H1 (cell line): Measurements from ENCODE around the gene SHISA7. TPM values are rescaled to one million over a fixed set of nuclear protein-coding genes. Genes with fewer than 3 reads are reported as not detected.

Experiments used
- CTCF ChIA-PET: fragments of 300-600 bp; sonication (Branson Sonifier 250); formaldehyde crosslinking; loops from one replicate; lab custom pipeline; 2021; ENCODE audit not compliant: partially characterized antibody; lab: Charles Lee
- POLR2A ChIA-PET: fragments of 300-600 bp; sonication (Branson Sonifier 250); formaldehyde crosslinking; loops from one replicate; lab custom pipeline; 2021; ENCODE audit warnings: inconsistent platforms; ENCODE audit not compliant: partially characterized antibody; lab: Charles Lee
- DNase-seq, 2 experiments: peaks; one replicate each; pipeline versions ENCODE4 v3.0.0 to v3.0.0-alpha.2; 2010 to 2022; ENCODE audit warnings: low spot score in 2 of 2, low read depth in 1 of 2, mixed read lengths in 1 of 2
- FAIRE-seq: peaks from 2 replicates; lab custom pipeline; 2011; peaks lifted over from hg19 to GRCh38; lab: Jason Lieb, UNC
- H2AFZ ChIP-seq: 2 replicates; pipeline ENCODE4 v1.8.1; 2012; ENCODE audit warnings: low read length, inconsistent platforms
- H2AK5ac ChIP-seq: 2 replicates; pipeline ENCODE4 v1.6.1; 2013; ENCODE audit warnings: low read depth, low read length
- H2BK120ac ChIP-seq: replicated peaks from 2 replicates; pipeline ENCODE3; 2013; ENCODE audit warnings: low read depth, low read length, inconsistent platforms
- H2BK12ac ChIP-seq: 2 replicates; pipeline ENCODE4 v1.6.1; 2013; ENCODE audit warnings: low read depth, low read length
- H2BK15ac ChIP-seq: 2 replicates; pipeline ENCODE4 v1.6.1; 2013; ENCODE audit warnings: low read length
- H2BK20ac ChIP-seq: 2 replicates; pipeline ENCODE4 v1.6.1; 2013; ENCODE audit warnings: low read length
- H2BK5ac ChIP-seq: 2 replicates; pipeline ENCODE4 v1.6.1; 2013; ENCODE audit warnings: low read depth, low read length
- H3K14ac ChIP-seq: 2 replicates; pipeline ENCODE4 v1.6.1; 2013; ENCODE audit warnings: inconsistent platforms; ENCODE audit not compliant: insufficient read length
- H3K18ac ChIP-seq: 2 replicates; pipeline ENCODE4 v1.6.1; 2013; ENCODE audit warnings: low read length; ENCODE audit errors: extremely low read depth
- H3K23ac ChIP-seq: 2 replicates; pipeline ENCODE4 v1.6.1; 2013; ENCODE audit warnings: inconsistent platforms; ENCODE audit not compliant: insufficient read length
- H3K23me2 ChIP-seq: 2 replicates; pipeline ENCODE4 v1.6.1; 2013; ENCODE audit warnings: low read depth, low read length
- H3K27ac ChIP-seq: 2 replicates; pipeline ENCODE4 v1.6.1; 2011; ENCODE audit warnings: low read depth, low read length, inconsistent platforms
- H3K27me3 ChIP-seq, 4 experiments: replicated peaks in 1 of 4; 1 replicate in 1 of 4; 2 replicates in 3 of 4; pipeline versions ENCODE4 v1.6.1 to v1.8.1; 2011 to 2013; ENCODE audit warnings: low read length in 3 of 4, mild to moderate bottlenecking in 3 of 4, inconsistent platforms in 2 of 4, mixed read lengths in 2 of 4, moderate library complexity in 1 of 4; ENCODE audit not compliant: control insufficient read depth in 3 of 4, insufficient read depth in 3 of 4; ENCODE audit errors: extremely low read depth in 1 of 4
- H3K36me3 ChIP-seq, 4 experiments: 2 replicates each; pipeline versions ENCODE4 v1.6.1 to v1.8.1; 2011 to 2013; ENCODE audit warnings: mild to moderate bottlenecking in 4 of 4, low read length in 3 of 4, moderate library complexity in 2 of 4, control low read depth in 1 of 4, inconsistent platforms in 1 of 4; ENCODE audit not compliant: insufficient read depth in 4 of 4, control insufficient read depth in 2 of 4
- H3K4ac ChIP-seq: replicated peaks from 2 replicates; pipeline ENCODE3; 2013; ENCODE audit warnings: low read length, low read depth, mixed read lengths, inconsistent platforms; ENCODE audit not compliant: insufficient read length
- H3K4me1 ChIP-seq, 4 experiments: replicated peaks in 1 of 4; 1 replicate in 1 of 4; 2 replicates in 3 of 4; pipeline versions ENCODE4 v1.6.1 to v1.8.1; 2011 to 2013; ENCODE audit warnings: low read length in 3 of 4, inconsistent platforms in 2 of 4, mixed read lengths in 1 of 4; ENCODE audit not compliant: insufficient read depth in 4 of 4, control insufficient read depth in 3 of 4
- H3K4me2 ChIP-seq, 2 experiments: 2 replicates each; pipeline versions ENCODE4 v1.6.1 to v1.8.1; 2011 to 2013; ENCODE audit warnings: low read depth in 2 of 2, low read length in 2 of 2, control low read depth in 1 of 2, inconsistent platforms in 1 of 2, mild to moderate bottlenecking in 1 of 2; ENCODE audit not compliant: insufficient read depth in 1 of 2
- H3K4me3 ChIP-seq, 4 experiments: fragments of 200-600, 300-600 bp in 1 of 4; sonication (generic), shearing (Covaris generic), sonication (Bioruptor Twin) in 1 of 4; 2 replicates each; pipeline versions ENCODE4 v1.5.1 to v1.8.1; 2011 to 2016; ENCODE audit warnings: low read length in 4 of 4, low read depth in 3 of 4, control low read depth in 2 of 4, inconsistent platforms in 2 of 4, mild to moderate bottlenecking in 2 of 4, mixed read lengths in 1 of 4, moderate library complexity in 1 of 4; ENCODE audit not compliant: insufficient read depth in 2 of 4; ENCODE audit errors: extremely low read depth in 1 of 4
- H3K56ac ChIP-seq: replicated peaks from 2 replicates; pipeline ENCODE3; 2013; ENCODE audit warnings: low read depth, mild to moderate bottlenecking, mixed read lengths, low read length, inconsistent platforms; ENCODE audit not compliant: insufficient read length
- H3K79me1 ChIP-seq: 2 replicates; pipeline ENCODE4 v1.6.1; 2013; ENCODE audit warnings: low read depth, low read length, control low read depth
- H3K79me2 ChIP-seq, 2 experiments: 2 replicates each; pipeline versions ENCODE4 v1.6.1 to v1.8.1; 2012 to 2013; ENCODE audit warnings: low read length in 2 of 2, mild to moderate bottlenecking in 2 of 2, inconsistent platforms in 1 of 2; ENCODE audit not compliant: insufficient read depth in 2 of 2, control insufficient read depth in 1 of 2
- H3K9ac ChIP-seq, 4 experiments: replicated peaks in 1 of 4; 1 replicate in 1 of 4; 2 replicates in 3 of 4; pipeline versions ENCODE4 v1.6.1 to v1.8.1; 2011 to 2013; ENCODE audit warnings: low read depth in 3 of 4, low read length in 3 of 4, control low read depth in 2 of 4, mild to moderate bottlenecking in 2 of 4, moderate library complexity in 2 of 4, inconsistent platforms in 1 of 4; ENCODE audit errors: extremely low read depth in 1 of 4
- H3K9me3 ChIP-seq, 2 experiments: 2 replicates each; pipeline versions ENCODE4 v1.6.1 to v1.8.1; 2012 to 2013; ENCODE audit warnings: mild to moderate bottlenecking in 2 of 2, moderate library complexity in 2 of 2, control low read depth in 1 of 2, inconsistent platforms in 1 of 2, low read depth in 1 of 2, low read length in 1 of 2, mixed read lengths in 1 of 2; ENCODE audit not compliant: insufficient read depth in 2 of 2
- H4K20me1 ChIP-seq, 2 experiments: replicated peaks in 1 of 2; 2 replicates each; pipeline versions ENCODE3 to v1.8.1; 2011 to 2013; ENCODE audit warnings: inconsistent platforms in 2 of 2, low read length in 2 of 2, mild to moderate bottlenecking in 1 of 2; ENCODE audit not compliant: insufficient read depth in 2 of 2, control insufficient read depth in 1 of 2
- H4K5ac ChIP-seq: 2 replicates; pipeline ENCODE4 v1.6.1; 2013; ENCODE audit warnings: low read length, low read depth, mixed read lengths, inconsistent platforms; ENCODE audit not compliant: insufficient read length
- H4K8ac ChIP-seq: 2 replicates; pipeline ENCODE4 v1.8.0; 2013; ENCODE audit warnings: mild to moderate bottlenecking, moderate library complexity, low read length, inconsistent platforms; ENCODE audit not compliant: insufficient read depth; ENCODE audit errors: extremely low read depth
- H4K91ac ChIP-seq: replicated peaks from 2 replicates; pipeline ENCODE3; 2013; ENCODE audit warnings: low read length, mixed read lengths, inconsistent platforms; ENCODE audit not compliant: insufficient read length
- ATF3 ChIP-seq: IDR thresholded peaks from 2 replicates; pipeline ENCODE4 v1.6.1; 2011; ENCODE audit warnings: low read depth, mild to moderate bottlenecking, low read length; ENCODE audit not compliant: insufficient read depth
- EGR1 ChIP-seq: IDR thresholded peaks from 2 replicates; pipeline ENCODE4 v1.6.1; 2011; ENCODE audit warnings: low read depth, low read length, borderline replicate concordance
- RBBP5 ChIP-seq: IDR thresholded peaks from 2 replicates; pipeline ENCODE4 v1.7.1; 2012; ENCODE audit warnings: low read depth, mild to moderate bottlenecking, inconsistent platforms, low read length, moderate library complexity, borderline replicate concordance
- USF2 ChIP-seq: IDR thresholded peaks from 2 replicates; pipeline ENCODE4 v1.6.1; 2011; ENCODE audit warnings: low read length, improper control_type of control experiment
- WGBS, 2 experiments: shearing (Covaris generic) in 1 of 2; methylation state at CpG; one replicate each; pipeline versions ENCODE4 v1.1.6 to v1.1.7; 2013 to 2015; ENCODE audit warnings: low lambda C conversion rate in 2 of 2, mixed read lengths in 2 of 2, inconsistent platforms in 1 of 2, low coverage in 1 of 2, missing lambda C conversion rate in 1 of 2; ENCODE audit not compliant: insufficient replicate concordance in 2 of 2, insufficient coverage in 1 of 2, insufficient read length in 1 of 2; ENCODE audit errors: extremely low coverage in 1 of 2, missing lambda C conversion rate in 1 of 2; 5-methylcytosine and 5-hydroxymethylcytosine counted together
- polyA plus RNA-seq, 7 experiments: library from polyadenylated mRNA; depleted of rRNA in 3 of 7; stranded (reverse) in 5 of 7; unstranded in 2 of 7; fragments of >200 nt in 5 of 7; fragments of 200-250 nt in 2 of 7; gene quantifications; 1 replicate in 5 of 7; 2 replicates in 1 of 7; 4 replicates in 1 of 7; pipeline versions ENCODE4 v1.2.1 to v1.2.3, GENCODE V29; 2011 to 2013; ENCODE audit warnings: missing spikeins in 2 of 7, mixed read lengths in 2 of 7
- total RNA-seq: library from RNA; stranded (reverse); fragmentation: NEBNext Ultra II Directional; extraction: Animal tissue kit (Norgen Biotek cat#: 25700); gene quantifications from 2 replicates; pipeline ENCODE4 v1.2.1, GENCODE V29; 2021

The SHISA7 gene
- total and polyA plus RNA-seq, 2 of the 8 experiments (the other 6 are each of a cell fraction or from before 2014, with no cell fraction given), result 0.76 to 1.0 TPM

- H3K36me3 ChIP-seq, result peaks cover 0 to 5% (median 0%) of the 10 kb centered on the region in 4 experiments; a peak in 2 of 8 replicates
- H2BK15ac ChIP-seq, result no peak overlapping the region
- no peak overlapping the region for H2BK5ac ChIP-seq
- no peak overlapping the region for H2BK20ac ChIP-seq
- no peak overlapping the region for H2AFZ ChIP-seq
- H3K79me1 ChIP-seq, result peaks cover 5% of the 10 kb centered on the region
- H3K4me3 ChIP-seq, result no peak overlapping the region
- no peak overlapping the region for H2BK12ac ChIP-seq
- ChIA-PET POLR2A (interaction anchor here (0.7 to 3.0 kb wide), 12 partner anchors 8 to 369 kb away, joined by 3 to 22 read pairs (median 3); partner anchors contain the start of genes ISOC2, SHISA7 and UBE2S), CTCF (interaction anchor here (0.8 to 2.5 kb wide), 23 partner anchors 9 to 312 kb away, joined by 3 to 13 read pairs (median 4); partner anchors contain the start of genes NAT14, SHISA7 and SSC5D)
- H3K14ac ChIP-seq, result no peak overlapping the region
- H4K5ac ChIP-seq, result no peak overlapping the region
- no peak overlapping the region for H4K91ac ChIP-seq
- no peak overlapping the region for H3K23ac ChIP-seq
- H3K4ac ChIP-seq, result no peak overlapping the region
- H2AK5ac ChIP-seq, result no peak overlapping the region
- H4K20me1 ChIP-seq, result peaks cover 2 to 11% of the 10 kb centered on the region in 2 experiments
- DNase-seq (no peak), FAIRE-seq (no peak)
- H3K79me2 ChIP-seq, result no peaks in the 10 kb centered on the region; a peak in 1 of 4 replicates
- no peak overlapping the region for H3K9ac ChIP-seq
- H3K27ac ChIP-seq, result no peak overlapping the region
- peaks cover 9% of the 10 kb centered on the region; the same call in 1 of the 2 replicates for H3K23me2 ChIP-seq
- WGBS, 2 experiments, result 93% methylated on average over 12 of the region's 12 CpGs; no CpG with 5 or more reads in 1 of the 2 experiments
- no peaks in the 10 kb centered on the region for H3K9me3 ChIP-seq
- H3K27me3 ChIP-seq, result peaks cover 25 to 36% (median 35%) of the 10 kb centered on the region in 4 experiments
- no peak overlapping the region for H3K18ac ChIP-seq
- H2BK120ac ChIP-seq, result no peak overlapping the region
- H3K4me2 ChIP-seq, result no peak overlapping the region
- H3K56ac ChIP-seq, result no peak overlapping the region
- H3K4me1 ChIP-seq, result peaks cover 0 to 5% (median 2%) of the 10 kb centered on the region in 4 experiments; a peak in 5 of 7 replicates
- H4K8ac ChIP-seq, result no peak overlapping the region
- no peak for TF ChIP-seq RBBP5
- TF ChIP-seq USF2, result no peak
- no peak for TF ChIP-seq ATF3
- TF ChIP-seq EGR1, result no peak
Observed at GRCh38 chr19:55453511-55454260, 10.6 kb upstream of the SHISA7 start.
